Gastroesophageal sphincter (tissue), 4 donors: ENCODE results near the gene P2RY2. TPM values are rescaled to one million over a fixed set of nuclear protein-coding genes. Genes with fewer than 3 reads are reported as not detected.

Source experiments
- ATAC-seq: fragments of 150-250 bp; one replicate; pipeline ENCODE4 v1.9.1; 2016; ENCODE audit warnings: mild to moderate bottlenecking, moderate library complexity
- H3K27ac ChIP-seq, 4 donors: fragments of 200-600 bp; sonication (generic) in 3 of 4; 1 replicate in 3 of 4; 2 replicates in 1 of 4; pipeline ENCODE4 v1.5.1; 2016 to 2019
- H3K27me3 ChIP-seq: fragments of 200-600 bp; sonication (generic); one replicate; pipeline ENCODE4 v1.5.1; 2019
- H3K36me3 ChIP-seq, 2 donors: fragments of 200-600 bp; sonication (generic); one replicate each; pipeline ENCODE4 v1.5.1; 2019; ENCODE audit warnings: control low read depth in 1 of 2
- H3K4me1 ChIP-seq, 3 donors: fragments of 200-600 bp; sonication (generic); 1 replicate in 2 of 3; 2 replicates in 1 of 3; pipeline ENCODE4 v1.5.1; 2016 to 2019; ENCODE audit warnings: control low read depth in 2 of 3
- H3K4me3 ChIP-seq, 2 donors: fragments of 200-600 bp; sonication (generic); one replicate each; pipeline ENCODE4 v1.5.1; 2019; ENCODE audit warnings: mild to moderate bottlenecking in 1 of 2, moderate library complexity in 1 of 2
- H3K9me3 ChIP-seq, 3 donors: fragments of 200-600 bp; sonication (generic); one replicate each; pipeline ENCODE4 v1.5.1; 2017 to 2019; ENCODE audit warnings: control low read depth in 2 of 3
- CTCF ChIP-seq, 4 experiments: fragments of 200-600 bp in 2 of 4; fragments of 450-650 bp in 2 of 4; sonication (generic) in 1 of 4; IDR thresholded peaks; one replicate each; pipeline ENCODE4 v1.5.1; 2017 to 2019; ENCODE audit warnings: antibody characterized with exemption in 4 of 4, mild to moderate bottlenecking in 2 of 4, moderate library complexity in 2 of 4
- EP300 ChIP-seq: sonication (generic); formaldehyde crosslinking; IDR thresholded peaks from one replicate; pipeline ENCODE4 v1.6.1; 2017; ENCODE audit warnings: antibody characterized with exemption, mild to moderate bottlenecking
- POLR2A ChIP-seq, 2 donors: fragments of 450-650 bp; IDR thresholded peaks; one replicate each; pipeline ENCODE4 v1.6.1; 2017; ENCODE audit warnings: antibody characterized with exemption in 2 of 2, mild to moderate bottlenecking in 2 of 2, moderate library complexity in 1 of 2
- POLR2AphosphoS5 ChIP-seq: sonication (generic); formaldehyde crosslinking; IDR thresholded peaks from one replicate; pipeline ENCODE4 v1.6.1; 2017; ENCODE audit warnings: antibody characterized with exemption
- WGBS, 2 donors: methylation state at CpG; one replicate each; pipeline ENCODE4 v1.1.5; 2018; ENCODE audit warnings: low coverage in 1 of 2; 5-methylcytosine and 5-hydroxymethylcytosine counted together
- total RNA-seq, 4 donors: library from RNA; depleted of rRNA; stranded (reverse); fragments of >200 nt; gene quantifications; one replicate each; pipeline ENCODE4 v1.1.0, GENCODE V29; 2016

Gene P2RY2
- total RNA-seq, 4 donors from 2014 or later, result 0.35 to 2.5 (median 0.89) TPM

- H3K9me3 ChIP-seq, result no peaks in the 10 kb centered on the region
- peak; percentile 62 for ATAC-seq
- H3K27ac ChIP-seq, result peak overlapping the region in 3 of 4 donors; percentile 54 to 76 (median 64)
- H3K4me1 ChIP-seq, result peaks cover 0 to 39% (median 16%) of the 10 kb centered on the region in 3 donors
- H3K27me3 ChIP-seq, result no peaks in the 10 kb centered on the region
- H3K4me3 ChIP-seq, result no peak overlapping the region
- H3K36me3 ChIP-seq, result no peaks in the 10 kb centered on the region
- TF ChIP-seq POLR2A (IDR thresholded peaks at IDR 0.05), result no peak
- no peak for TF ChIP-seq POLR2AphosphoS5
- TF ChIP-seq CTCF (IDR thresholded peaks at IDR 0.05), result no peak
- TF ChIP-seq EP300, result no peak
- no CpG with 5 or more reads among the region's 3 CpGs for WGBS, 2 donors
Observed at GRCh38 chr11:73177380-73177777, 40.7 kb upstream of the P2RY2 start.

- TF ChIP-seq POLR2A (IDR thresholded peaks at IDR 0.05) (no peak), EP300 (no peak), CTCF (IDR thresholded peaks at IDR 0.05) (peak in 3 of 4 experiments; percentile 82 to 90 (median 89)), POLR2AphosphoS5 (peak; percentile 76)
- ATAC-seq, result peak; percentile 88
- Histone ChIP-seq H3K4me1 (peaks cover 0 to 39% (median 16%) of the 10 kb centered on the region in 3 donors), H3K9me3 (no peaks in the 10 kb centered on the region), H3K36me3 (no peaks in the 10 kb centered on the region), H3K27me3 (no peaks in the 10 kb centered on the region), H3K4me3 (no peak overlapping the region), H3K27ac (peak overlapping the region in 3 of 4 donors; percentile 54 to 76 (median 64))
- 21 to 60% methylated on average over 2 to 6 of the region's 15 CpGs for WGBS, 2 donors
Observed at GRCh38 chr11:73177778-73178539, 40.1 kb upstream of the P2RY2 start.

DNA sequence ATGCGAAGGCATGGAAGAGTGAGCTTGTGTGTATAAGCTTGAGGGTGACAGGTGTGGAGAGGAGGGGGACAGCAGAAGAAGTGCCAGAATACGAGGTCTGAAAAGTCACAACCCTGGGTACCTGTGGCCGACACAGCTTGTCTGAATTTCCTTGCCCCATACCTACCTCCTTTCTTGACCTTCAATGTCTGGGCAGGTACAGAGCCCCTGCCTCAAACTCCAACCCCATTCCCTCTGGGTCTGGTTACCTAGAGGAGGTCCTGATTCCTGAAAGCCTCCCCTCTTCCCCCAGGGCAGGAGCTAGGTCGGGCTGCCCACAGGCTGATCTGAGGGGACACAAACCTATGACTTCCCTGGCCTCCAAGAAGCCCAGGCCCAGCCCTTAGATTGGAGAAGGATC is 39.4 kb upstream of the P2RY2 start:
- no peak for ATAC-seq
- H3K4me3 ChIP-seq, result no peak overlapping the region
- H3K27ac ChIP-seq, result no peak overlapping the region
- H3K27me3 ChIP-seq, result no peaks in the 10 kb centered on the region
- H3K36me3 ChIP-seq, result no peaks in the 10 kb centered on the region
- 86 to 94% methylated on average over 3 of the region's 4 CpGs for WGBS, 2 donors
- H3K9me3 ChIP-seq, result no peaks in the 10 kb centered on the region
- no peak for TF ChIP-seq POLR2AphosphoS5
- TF ChIP-seq EP300, result no peak
- TF ChIP-seq CTCF (IDR thresholded peaks at IDR 0.05), result no peak
- TF ChIP-seq POLR2A (IDR thresholded peaks at IDR 0.05), result no peak
- H3K4me1 ChIP-seq, result peaks cover 0 to 35% (median 14%) of the 10 kb centered on the region in 3 donors

DNA sequence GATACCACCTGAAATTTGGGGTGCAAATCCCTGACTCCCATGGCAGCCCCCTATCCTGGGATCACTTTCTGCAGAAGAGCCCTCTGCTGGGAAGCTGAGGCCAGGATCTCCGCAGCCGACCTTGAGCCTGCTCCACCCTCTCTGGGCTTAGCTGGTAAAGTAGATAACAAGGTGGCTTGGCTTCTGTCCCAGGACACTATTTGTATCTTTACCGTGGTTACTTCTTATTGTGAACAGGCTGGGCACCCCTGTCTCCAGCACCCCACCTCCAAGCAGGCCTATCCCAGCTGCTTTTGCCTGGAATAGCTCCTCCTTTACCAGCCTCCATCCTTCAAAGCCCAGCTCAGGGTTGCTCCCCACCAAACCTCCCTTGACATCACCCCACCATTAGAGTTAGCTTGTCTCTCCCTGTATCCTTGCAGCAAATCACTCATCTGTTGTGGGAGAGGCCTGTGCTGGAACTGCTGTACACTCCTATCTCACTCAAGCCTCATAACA is 35.2 kb upstream of the P2RY2 start:
- no peak for ATAC-seq
- Histone ChIP-seq H3K36me3 (no peaks in the 10 kb centered on the region), H3K9me3 (no peaks in the 10 kb centered on the region), H3K27ac (no peak overlapping the region), H3K4me3 (no peak overlapping the region), H3K4me1 (peaks cover 0 to 11% (median under 1%) of the 10 kb centered on the region in 3 donors), H3K27me3 (peaks cover 4% of the 10 kb centered on the region)
- TF ChIP-seq POLR2AphosphoS5, result no peak
- TF ChIP-seq CTCF (IDR thresholded peaks at IDR 0.05), result no peak
- no peak for TF ChIP-seq EP300
- no peak for TF ChIP-seq POLR2A (IDR thresholded peaks at IDR 0.05)
- 58% methylated on average over 3 of the region's 3 CpGs; no CpG with 5 or more reads in 1 of the 2 donors for WGBS, 2 donors
